NCI-H82 (cell line): Measurements from ENCODE around the gene ABCC6.
"Not testable (repeated sequence)": the region's sequence is repeated elsewhere in the genome, so short reads cannot be mapped to it uniquely, and the experiment has no call there.

ENCODE experiments used
- DNase-seq: peaks from one replicate; lab custom pipeline; 2025; lab: John Stamatoyannopoulos, UW

Gene ABCC6

DNA sequence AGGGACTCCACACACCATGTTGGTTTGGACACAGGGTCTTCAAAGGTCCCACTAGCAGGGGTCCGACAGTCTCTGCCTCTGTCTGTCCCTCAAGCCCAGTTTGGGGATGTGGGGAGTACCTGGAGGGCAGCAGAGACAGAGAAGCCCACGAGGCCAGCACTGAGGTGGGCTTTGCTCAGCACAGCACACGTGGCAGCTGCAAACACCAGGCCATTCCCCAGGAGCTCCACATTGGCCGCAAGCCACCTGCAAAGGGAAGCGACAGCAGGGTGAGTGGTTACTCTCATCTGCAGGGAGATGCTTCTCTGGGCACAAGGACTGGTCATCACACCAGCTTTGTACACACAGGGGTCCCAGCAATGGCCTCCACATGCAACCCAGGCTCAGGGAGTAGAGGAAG is 62.0 kb downstream of the ABCC6 start:
- DNase-seq, result no peak

DNA sequence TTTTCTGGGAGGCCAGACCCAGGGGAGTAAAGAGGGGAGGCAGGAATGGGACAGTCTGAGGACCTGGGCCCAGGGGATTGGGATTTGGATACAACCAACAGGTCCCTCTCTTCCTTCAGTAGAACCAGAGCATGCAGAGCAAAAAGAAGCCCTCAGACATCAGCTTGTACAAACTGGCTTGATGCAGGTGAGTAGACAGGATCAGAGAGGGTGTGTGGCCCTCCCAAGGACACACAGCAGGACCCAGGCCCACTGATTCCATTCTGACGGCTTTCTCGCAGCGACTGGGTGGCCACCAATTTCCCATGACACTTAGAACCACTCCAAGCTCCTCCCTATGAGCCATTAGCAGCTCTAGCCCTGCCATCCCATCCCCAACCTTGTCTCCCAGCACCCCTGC is 63.6 kb downstream of the ABCC6 start:
- DNase-seq, result no peak

DNA sequence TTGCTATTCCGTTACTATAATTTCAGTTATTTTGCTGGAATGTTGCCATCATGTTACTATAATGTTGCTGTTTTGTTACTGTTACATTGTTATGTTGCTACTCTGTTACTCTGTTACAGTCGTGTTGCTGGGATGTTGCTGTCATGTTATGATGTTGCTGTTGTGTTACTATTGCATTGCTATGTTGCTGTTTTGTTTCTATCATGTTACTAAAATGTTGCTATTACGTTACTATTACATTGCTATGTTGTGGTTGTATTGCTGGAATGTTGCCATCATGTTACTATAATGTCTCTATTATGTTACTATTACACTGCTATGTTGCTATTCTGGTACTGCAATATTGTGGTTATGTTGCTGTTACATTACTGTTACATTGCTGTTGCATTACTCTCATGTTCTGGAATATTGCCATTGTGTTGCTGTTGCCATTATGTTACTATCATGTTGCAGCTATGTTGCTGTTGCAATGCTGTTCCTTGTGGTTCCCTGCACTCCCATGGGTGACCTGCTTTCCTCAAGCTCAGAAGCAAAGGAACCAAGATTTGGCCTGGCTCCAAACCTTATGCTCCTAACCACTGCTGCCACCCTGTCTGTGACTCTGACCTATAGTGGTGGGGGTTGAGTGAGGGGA is 64.4 kb downstream of the ABCC6 start:
- no peak for DNase-seq

DNA sequence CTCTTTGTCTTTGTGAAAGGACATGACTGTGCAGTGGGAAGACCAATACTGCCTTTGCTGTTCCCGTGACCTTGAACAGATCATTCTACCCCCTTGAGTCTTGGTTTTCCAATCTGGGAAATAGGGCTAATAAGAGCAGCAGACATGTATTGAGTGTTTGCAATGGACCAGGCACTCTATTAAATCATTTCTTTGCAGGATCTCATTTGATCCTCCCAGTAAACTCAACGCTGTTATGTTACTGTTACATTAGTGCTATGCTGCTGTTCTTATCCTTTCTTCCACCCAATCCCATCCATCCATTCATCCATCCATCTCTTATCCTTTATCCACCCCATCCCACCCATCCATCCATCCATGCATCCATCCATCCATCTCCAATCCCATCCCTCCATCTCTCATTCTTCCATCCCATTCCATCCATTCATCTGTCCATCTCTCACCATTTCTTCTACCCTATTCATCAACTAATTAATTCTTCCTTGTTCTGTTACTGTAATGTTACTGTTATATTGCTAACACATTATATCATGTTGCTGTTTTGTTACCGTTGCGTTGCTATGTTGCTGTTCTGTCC is 65.1 kb downstream of the ABCC6 start:
- no peak for DNase-seq

DNA sequence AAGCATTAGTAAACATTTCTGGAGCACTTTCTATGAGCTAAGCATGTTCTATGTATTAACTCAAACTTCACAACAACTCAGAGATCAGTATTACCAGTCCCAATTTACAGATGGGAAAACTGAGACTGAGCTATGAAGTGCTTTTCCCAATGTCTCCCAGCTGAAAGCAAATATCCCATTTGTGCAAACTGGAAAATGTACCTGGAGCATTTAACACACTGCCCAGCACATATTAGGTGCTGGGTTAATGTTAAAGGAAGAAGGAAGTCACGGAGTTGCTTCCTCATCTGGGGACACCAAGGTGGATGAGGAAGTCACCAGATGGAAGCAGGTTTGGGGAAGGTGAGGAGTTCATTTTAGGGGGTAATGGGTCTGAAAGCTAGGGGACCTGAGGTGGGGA is 66.1 kb downstream of the ABCC6 start:
- no peak for DNase-seq

DNA sequence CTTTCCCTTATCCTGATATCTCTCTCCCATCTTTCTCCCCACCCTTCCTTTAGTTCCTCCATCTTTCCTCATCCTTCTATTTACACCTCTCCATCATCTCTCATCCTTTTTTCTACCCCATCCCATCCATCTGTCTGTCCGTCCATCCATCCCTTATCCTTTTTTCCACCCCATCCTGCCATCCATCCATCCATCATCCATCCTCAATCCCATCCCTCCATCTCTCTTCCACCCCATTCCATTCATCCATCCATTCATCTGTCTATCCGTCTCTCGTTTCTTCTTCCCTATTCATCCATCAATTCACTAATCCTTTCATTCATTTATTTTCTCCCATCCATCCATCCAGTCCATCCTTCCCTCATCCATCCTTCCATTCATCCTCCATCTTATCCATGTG is 68.1 kb downstream of the ABCC6 start:
- DNase-seq, result no peak

DNA sequence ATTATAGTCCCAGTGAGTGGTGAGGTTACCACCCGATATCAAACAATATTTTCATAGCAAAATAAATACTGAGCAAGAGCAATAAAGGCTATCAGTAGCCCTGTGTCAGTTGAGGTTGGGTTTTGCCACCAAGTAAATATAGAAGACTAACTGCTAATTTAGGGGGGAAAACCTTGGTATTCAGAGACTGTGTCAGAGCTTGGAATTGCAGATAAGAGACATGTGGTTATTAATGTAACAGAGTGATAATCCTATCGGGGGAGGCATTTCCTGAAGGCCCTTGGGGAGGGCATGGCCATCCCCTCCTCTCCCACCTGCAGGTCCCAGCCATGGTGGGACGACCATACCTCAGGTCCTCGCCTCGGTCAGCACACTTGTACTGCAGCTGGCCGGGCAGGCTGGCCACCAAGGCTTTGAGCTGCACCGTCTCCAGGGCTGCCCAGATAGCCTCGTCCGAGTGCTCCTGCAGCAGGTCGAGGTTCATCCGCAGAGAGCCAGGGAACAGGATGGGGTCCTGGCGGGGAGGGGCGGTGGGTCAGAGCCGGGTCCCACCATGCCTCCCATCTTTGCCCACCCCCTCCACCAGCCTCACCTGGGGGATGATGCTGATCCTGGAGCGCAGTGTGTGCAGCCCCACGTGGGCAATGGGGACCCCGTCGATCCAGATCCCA is 68.9 kb downstream of the ABCC6 start:
- no peak for DNase-seq

DNA sequence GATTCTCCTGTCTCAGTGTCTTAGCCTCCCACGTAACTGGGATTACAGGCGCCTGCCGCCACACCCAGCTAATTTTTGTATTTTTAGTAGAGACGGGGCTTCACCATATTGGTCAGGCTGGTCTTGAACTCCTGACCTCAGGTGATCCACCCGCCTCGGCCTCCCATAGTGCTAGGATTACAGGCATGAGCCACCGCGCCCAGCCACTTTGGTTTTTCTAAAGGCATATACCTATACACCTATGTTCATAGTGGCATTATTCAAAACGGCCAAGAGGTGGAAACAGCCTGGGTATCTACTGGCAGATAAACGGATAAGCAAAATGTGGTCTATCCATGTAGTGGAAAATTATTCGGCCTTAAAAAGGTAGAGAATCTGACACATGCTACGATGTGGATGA is 70.3 kb downstream of the ABCC6 start:
- not testable (repeated sequence) for DNase-seq

DNA sequence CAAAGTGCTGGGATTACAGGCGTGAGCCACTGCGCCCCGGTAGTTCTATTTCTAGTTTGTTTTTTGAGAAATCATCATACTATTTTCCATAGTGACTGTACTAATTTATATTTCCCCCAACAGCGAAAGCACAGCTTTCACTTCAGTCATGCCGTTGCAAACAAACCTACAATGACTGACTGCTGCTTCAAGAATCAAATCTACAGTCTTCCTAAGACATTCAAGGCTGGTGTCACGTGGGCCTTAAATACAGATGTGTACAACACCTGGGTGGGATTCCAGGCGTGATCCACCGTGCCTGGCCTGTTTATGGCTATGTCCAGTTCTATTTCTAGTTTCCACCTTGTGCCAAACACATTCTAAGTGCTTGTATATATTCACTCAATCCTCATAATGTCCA is 72.0 kb downstream of the ABCC6 start:
- DNase-seq, result no peak

DNA sequence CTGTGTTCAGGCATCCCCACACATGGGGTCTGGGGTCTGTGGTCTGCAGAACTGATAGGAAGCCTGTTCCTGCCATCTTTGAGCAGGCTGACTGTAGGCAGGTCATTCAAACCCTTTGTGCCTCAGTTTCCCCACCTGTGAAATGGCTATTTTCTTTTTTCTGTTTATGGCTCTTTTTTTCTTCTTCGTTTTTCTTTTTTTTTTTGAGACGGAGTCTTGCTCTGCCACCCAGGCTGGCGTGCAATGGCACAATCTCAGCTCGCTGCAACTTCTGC is 72.5 kb downstream of the ABCC6 start:
- no peak for DNase-seq

DNA sequence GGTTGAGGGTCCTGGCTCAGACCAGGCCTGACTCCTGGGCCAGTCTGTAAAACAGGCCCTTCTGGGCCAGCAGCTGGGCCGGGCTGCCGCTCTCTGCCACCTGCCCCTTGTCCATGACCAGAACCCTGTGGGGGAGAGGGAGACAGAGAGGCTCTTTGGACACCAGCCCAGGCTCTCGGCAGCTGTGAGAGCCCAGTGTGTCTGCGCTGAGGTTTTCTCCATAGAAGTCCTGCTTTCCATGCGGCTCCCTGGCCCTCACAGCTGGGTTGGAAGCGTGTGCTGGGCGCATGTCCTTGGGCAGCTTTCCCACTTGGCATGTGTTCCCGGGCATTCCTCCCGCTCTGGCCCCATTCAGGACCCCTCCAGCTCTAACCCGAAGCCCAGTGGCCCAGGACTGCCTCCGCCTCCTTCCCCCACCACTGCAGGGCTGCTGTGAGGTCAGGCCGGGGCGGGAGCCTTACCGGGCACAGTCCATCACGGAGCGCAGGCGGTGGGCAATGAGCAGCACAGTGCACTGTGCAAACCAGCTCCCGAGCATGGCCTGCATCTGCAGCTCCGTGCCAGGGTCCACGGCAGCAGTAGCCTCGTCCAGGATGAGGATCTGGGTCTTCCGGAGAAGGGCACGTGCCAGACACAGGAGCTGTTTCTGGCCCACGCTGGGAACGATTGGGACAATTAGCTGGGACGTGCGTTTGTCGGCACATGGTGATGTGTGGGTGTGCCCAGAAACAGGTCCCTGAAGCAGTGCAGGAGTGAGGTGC is 73.0 kb downstream of the ABCC6 start:
- no peak for DNase-seq

DNA sequence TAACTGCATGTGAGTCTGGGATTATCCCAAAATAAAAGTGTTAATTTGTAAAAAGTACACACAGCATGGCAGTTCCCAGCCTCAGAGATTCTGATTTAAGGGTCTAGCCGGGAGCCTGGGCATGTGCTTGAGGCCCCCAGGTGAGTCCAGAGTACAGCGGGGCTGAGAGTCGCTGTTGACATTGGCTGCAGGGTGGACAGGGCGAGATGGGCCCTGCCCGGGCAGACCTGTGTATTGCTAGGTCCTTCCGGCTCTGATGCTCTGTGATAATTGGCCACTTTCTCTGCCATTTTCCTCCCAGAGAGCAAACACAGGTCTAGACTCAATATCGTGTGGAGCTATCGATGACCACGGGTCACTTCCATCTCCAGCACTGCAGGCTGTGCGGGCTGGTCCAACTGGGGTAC is 73.6 kb downstream of the ABCC6 start:
- no peak for DNase-seq

DNA sequence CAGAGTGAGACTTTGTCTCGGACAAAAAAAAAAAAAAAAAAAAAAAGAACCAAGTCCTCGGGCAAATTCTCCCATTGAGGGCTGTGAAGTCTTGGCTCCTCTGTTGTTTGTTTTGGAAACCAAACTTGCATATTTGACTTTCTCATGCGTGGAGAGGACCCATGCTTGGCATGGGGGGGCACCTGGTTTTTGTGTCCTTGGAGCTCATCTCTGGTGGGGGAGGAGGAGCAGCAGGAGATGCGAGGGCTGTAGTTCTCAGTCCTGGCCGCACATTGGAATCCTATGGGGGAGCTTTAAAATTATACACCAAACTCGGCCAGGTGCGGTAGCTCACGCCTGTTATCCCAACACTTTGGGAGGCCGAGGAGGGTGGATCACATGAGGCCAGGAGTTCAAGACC is 74.5 kb downstream of the ABCC6 start:
- no peak for DNase-seq

DNA sequence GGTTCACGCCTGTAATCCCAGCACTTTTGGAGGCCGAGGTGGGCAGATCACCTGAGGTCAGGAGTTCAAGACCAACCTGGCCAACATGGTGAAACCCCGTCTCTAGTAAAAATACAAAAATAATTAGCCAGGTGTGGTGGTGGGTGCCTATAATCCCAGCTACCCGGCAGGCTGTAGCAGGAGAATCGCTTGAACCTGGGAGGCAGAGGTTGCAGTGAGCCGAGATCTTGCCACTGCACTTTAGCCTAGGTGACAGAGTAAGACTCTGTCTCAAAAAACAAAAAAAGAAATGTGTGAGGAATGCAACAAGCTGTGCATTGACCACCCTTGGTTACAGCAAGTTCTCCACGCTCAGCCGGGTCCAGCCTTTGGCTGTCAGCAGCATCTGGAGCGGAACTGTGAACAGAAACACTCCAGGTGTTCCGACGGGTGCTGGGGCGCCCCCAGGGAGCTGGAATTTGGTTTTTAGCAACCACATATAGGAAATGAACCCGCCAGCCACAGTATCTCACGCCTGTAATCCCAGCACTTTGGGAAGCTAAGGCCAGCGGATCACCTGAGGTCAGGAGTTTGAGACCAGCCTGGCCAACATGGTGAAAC is 75.2 kb downstream of the ABCC6 start:
- DNase-seq, result not testable (repeated sequence)

DNA sequence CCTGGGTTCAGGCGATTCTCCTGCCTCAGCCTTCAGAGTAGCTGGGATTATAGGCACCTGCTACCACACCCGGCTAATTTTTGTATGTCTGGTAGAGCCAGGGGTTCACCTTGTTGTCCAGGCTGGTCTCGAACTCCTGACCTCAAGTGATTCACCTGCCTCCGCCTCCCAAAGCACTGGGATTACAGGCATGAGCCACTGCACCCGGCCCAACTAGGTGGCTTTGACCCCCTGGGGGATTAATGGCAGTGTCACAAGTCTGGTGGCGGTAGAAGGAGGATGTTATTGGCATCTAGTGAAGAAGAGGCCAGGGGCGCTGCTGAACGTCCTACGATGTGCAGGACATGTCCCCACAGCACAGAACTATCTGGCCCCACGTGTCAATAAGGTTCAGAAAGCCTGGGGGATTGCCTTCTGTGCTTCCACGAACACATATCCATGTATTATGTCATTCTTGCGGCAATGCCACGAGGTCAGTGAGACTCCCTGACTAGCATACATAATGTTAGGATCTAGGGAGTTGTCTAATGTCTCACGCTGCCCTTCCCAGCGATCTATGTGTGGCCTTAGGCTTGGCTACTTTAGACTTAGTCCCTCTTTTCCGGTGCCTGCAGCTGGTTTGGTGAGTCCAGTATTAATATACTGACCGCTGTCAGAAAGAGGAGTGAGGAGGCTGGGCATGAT is 75.8 kb downstream of the ABCC6 start:
- peak; percentile 14 for DNase-seq

DNA sequence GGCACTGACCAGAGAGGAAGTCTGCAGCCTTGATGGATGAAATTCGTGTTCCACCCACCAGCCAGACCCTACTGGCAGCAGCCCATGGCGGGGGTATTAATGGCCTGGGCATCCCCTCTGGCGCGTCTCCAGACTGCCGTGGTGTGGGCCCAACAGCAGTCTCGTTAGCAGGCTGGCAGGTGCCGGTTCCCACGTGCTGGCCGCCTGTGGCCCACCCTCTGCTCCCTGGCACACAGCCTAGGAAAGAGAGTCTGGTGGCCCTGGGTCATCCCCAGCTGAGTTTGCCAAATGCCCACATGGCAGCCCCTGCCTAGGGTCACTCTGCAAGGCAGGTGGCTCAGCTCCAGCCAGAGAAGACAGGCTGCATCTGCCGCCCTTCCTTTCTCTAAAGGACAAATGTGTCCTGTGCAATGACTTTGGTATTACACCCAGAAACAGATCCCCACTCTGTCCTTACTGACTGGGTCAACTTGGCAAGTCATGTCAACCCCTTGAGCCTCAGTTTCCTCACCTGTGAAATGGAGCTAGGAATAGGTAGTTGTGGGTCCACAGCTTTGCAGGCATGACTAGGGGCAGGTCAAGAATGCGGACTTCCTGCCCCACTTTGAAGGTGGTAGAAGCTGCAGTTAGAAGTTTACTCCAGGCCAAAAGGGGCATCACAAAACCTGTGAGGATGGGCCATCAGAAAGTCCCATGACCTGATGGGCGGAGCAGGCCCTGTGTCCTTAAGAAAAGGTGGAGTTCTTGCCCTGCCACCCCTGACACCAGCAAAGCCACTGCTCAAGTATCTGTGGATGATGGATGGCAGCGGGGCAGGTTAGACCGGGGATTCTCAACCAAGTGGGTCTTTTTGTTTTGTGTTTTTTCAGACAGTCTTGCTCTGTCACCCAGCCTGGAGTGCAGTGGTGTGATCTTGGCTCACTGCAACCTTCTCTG is 76.6 kb downstream of the ABCC6 start:
- DNase-seq, result no peak

DNA sequence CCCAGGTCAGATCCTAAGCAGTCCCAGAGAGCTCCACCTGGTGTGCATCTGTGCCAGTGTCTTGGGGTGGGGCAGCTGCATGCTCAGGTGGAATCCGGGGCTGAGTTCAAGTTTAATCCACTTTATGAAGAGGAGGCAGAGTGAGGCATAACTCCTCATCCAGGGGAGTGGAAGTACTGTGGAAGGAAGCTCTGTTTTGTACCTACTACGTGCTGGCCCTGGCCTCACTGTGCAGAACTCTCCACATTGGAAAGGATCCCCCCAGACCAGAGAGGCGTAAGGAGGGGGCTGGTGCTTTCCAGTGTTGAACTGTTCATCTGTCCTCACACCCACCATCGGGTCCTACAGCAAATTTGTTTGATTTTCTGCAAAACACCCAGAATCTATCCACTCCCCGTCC is 78.0 kb downstream of the ABCC6 start:
- DNase-seq, result peak; percentile 15

DNA sequence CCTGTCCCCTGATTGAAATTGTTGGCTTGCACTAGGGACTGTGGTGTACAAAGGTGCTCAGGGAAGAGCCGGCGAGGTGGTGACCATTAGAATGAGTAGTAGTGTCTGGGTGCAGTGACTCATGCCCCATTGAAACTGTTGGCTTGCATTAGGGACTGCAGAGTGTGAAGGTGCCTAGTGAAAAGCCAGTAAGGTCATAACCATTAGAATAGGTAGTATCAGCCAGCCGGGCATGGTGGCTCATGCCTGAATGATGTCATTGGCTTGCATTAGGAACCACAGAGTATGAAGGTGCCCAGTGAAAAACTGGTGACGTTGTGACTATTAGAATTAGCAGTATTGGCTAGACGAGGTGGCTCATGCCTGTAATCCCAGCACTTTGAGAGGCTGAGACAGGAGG is 78.9 kb downstream of the ABCC6 start:
- DNase-seq, result no peak

DNA sequence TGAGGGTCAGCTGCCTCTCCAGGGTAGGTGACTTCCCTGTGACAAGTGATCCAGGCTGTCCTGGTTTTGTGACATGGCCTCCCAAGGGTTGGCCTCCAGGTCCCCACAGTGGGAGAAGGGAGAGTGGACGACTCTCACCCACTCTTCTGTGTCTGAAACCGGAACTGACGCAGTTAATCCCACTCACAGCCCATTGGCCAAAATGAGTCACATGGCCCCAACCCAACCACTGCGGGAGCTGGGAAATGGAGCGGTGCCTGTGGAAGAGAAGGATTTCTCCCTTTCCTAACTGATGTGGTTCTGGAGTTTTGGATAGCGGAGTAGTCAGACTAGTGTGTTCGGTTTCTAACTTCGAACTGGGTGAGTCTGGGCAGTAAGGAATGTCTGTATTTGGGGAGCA is 79.4 kb downstream of the ABCC6 start:
- DNase-seq, result no peak

DNA sequence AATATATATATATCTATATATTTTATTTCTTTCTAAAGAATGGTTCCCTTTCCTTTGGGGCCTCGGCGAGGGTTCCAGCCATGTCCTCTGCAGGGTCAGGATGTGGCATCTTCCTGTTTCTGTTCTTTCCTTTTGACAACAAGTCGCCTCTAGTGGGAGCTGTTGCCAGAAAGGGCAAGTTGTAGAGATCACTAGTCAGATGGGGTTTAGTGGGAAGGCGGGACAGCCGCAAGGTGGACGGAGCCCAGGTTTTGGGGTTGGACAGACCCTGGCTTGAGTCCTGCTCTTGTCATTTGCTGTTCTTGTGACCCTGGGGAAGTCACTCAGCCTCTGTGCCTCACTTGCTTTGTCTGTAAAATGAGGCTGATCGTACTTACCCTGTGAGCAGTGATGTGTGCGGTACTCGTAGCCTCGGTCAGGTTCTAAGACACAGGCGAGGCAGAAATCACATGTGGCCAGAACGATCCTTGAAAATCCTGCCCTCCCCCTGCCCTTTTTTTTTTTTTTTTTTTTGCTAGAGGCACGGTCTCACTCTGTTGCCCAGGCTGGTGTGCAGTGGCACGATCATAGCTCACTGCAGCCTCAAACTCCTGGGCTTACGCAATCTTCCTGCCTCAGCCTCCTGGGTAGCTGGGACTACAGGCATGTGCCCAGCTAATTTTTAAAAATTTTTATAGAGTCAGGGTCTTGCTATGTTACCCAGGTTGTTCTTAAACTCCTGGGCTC is 80.1 kb downstream of the ABCC6 start:
- DNase-seq, result peak; percentile 61
